ENCODE results near the gene EGR2.

Gene EGR2

DNA sequence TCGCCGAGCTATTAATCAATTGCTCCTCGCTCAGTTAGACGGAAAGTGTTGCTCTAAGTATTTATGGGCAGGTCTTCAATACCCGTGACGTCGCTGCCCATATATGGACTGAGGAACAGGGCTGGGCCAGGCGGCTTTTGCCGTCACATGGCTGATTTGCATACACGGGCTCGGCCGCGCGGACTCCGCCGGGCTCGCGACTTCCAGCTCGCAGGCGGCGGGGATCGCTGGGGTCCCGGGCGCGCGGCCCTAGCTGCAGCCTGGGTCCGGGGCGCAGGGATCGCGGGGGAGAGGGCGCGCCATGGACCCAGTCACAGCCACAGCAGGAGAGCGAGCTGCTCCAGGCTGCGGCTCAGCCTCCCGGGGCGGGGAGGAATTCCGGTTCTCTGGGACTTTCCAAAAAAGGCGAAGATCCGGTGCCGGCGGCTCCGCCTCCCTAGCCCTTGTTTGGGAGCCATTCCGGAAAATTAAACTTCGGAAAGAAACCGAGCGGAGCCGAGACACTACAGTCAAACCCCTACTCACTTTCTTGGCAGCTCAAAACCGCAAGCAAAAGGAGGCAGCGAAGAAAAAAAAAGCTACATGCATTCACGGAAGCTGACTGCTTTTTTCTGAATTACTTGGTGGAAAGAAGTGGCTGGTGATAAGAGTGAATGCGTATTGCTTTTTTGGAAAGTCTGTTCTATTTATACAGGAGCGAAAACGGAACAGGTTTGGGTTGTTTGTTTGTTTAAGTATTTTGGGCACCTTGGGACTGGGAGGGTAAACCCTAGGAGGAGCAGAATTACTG is at the start of gene EGR2:
Gene EGR2 (minus strand): TSS at position 36 of the 790 bp plus-strand sequence. CDS start 337 bp downstream, outside the sequence.
- peak; percentile 77 for DNase-seq

DNA sequence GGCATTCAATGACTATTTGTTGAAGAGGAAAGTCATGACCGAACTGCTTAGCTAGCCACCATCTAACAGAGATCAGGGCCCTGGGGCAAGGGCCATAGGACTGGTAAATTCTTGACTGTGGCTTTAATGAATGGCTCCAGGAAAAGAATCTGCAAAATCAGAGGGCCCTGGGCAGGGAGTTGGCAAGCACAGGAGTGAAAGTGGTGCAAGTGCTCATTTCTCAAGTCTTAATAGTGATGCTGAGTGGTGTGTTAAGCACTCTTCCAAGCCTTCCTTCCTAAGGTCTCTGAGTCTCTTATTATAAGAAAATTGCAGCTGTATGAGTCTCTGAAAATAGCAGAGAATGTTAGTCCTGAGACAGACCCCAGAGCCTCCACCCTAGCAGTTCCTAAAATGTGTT is 46.3 kb upstream of the EGR2 start:
- DNase-seq, result no peak

DNA sequence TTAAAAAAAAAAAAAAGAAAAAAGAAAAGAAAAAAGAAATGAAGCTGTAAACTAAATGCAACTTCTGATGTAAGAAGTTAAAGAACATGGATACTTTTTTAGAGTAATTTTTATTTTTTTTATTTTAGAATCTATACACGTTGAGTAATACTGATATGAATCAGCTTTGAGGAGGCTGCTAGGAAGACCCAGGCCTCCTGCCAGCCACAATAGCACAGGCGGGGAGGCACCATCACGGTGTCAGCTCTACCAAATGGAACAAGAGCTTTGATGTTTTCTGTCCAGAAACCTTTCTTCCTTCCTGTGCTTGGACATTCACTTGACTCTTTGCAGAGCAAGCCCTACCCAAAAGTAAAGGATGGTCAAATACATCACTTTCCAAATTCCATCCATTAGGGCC is 45.3 kb upstream of the EGR2 start:
- DNase-seq, result no peak

DNA sequence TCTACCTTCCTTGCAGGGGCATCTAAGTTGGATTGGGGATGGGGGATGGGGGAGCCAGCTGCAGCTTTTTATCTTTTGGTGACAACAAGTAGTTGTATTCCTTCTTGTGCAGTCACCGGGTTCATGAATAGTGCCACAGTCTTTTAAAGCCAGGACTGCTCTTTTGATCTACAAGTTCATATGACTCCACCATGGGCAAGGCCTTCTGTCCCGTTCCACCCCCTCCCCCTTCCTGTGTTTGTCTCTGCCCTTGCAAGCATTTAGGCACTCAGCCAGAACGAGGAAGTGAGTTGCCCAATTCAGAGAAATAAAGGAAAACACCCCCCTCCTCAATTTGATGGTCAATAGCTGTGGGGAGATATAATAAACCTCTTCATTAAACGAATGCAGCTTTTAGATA is 44.8 kb upstream of the EGR2 start:
- DNase-seq, result no peak

DNA sequence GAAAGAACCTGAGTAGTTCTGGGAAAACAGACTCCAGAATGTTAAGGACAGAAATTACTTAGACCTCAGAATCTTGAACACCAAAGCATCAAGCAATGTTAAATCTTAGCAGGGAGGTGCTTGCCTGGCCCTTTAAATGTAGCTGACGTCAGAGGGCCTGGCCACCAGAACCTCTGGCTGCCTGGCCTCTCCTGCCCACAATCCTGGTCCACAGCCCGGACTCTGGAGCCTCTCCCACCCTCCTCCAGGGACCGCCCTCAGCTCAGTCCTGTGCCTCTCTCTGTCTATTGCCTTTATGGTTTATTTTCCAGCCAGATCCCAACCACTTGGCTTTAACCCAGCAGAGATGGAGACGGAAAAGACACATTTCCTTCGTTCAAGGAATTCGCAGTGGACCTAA is 42.2 kb upstream of the EGR2 start:
- no peak for DNase-seq

DNA sequence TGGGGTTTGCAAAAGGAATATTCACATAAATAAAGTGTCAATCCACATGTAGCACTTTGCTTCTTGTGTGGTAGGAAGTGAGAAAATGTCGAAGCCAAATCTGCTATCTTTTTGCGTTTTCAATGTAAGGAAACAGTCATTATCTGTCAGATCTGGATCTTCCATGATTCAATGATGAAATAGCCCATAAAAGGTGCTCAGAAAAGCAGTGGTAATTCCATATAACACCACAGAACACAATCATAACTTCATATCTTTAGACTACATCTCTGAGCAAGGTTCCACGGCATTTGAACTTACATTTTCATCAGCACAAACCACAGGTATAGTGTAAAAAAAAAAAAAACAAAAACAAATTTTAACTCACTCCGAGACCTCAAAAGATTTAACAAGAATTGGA is 39.9 kb upstream of the EGR2 start:
- DNase-seq, result no peak

DNA sequence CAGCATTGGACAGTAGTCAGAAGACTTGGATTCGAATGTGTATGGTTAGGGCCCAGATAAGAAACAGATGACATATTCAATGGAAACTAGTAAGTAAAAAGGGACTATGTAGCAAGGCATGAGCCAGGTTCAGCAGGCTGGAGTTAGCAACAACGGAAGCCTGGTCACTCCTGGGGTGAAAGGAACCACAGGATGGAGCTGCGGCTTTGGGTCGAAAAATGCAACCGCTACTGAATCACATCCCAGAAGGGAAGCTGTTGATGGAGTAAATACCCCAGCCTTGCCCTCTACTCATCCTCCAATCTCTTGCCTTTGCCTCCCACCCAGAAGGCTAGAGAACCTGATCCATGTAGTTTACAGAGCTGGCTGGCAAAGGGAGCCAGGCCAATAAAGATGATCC is 37.5 kb upstream of the EGR2 start:
- no peak for DNase-seq

DNA sequence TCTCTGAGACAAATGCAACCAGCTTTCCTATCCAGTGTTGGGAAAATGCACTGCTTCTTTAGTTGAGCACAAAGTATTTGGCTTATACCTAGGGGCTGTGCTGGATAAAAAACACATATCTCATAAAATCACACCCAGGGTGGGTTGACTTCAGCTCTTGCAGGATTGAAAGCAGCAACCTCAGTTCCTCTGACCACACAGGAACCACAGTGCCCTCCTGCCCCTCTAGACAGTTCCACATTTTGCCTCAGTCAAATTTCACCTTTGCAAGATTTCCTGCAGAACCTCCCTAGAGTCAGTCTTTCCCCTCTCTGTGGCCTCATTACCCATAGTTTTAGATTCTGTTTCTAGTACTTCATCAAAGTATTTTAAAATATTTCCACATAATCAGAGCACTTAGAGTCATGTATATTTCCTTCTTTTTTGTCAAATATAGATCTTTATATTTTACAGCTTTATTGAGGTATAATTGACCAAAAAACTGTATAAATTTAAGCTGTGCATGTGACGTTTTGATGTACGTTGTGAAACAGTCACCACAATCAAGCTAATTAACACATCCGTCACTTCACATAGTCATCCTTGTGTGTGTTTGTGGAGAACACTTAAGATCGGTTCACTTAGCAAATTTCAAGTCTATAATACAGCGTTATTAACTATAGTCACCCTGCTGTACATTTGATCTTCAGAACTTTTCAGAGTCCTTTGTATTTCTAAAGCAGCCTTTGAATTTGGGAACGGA is 37.0 kb upstream of the EGR2 start:
- no peak for DNase-seq

DNA sequence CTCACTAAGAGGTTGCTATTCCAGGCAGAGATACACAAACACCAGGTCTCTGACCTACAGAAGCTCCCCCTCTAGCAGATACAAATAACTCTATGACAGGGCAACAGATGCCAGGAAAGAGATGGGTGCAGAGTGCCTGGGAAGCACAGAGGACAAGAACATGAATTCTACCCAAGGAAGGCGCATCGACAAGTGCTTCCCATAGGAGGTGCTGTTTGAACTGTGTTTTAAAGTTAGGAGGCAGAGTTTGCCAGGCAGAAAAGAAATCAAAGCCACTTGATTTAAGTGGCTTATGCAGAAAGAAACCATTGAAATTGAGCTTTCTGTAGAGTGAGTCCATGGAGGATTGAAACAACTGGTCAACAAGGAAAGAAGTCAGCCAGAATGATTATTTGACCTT is 35.3 kb upstream of the EGR2 start:
- no peak for DNase-seq

DNA sequence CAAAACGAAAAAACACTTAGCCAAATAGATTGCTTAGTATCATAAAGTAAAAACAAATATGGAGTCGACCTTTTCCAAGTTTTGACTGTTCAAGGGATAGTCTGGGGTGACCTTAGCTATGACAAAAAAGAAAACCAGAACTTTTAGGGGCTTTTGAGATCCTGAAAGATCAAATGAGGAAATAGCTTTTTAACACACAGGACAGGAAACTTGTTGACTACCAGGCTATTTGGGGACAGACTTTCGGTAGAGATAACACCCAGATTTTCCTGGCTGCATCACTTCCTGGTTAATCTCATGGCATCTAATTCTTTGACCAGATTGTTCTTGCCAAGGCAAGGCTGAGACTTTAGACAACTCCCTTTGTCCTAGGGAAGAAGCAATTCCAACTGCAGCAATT is 34.5 kb upstream of the EGR2 start:
- DNase-seq, result no peak

DNA sequence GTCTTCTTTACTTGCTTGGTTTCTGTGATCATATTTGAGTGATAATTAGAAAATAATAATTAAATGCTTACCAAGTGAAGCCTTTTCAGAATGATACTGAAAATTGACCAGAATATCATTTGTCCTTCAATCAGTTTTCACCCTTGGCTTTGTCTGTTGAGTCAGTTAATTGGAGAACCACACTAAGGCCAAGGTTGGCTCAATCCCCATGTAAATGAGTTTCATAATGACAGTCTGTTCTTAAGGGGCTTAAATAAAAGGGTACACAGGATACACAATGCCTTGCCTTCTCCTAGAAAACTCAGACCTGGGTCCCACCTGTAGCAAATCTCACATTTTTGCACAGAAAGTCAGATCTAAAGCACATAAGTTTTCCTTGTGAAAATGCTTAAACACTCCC is 31.3 kb upstream of the EGR2 start:
- no peak for DNase-seq

DNA sequence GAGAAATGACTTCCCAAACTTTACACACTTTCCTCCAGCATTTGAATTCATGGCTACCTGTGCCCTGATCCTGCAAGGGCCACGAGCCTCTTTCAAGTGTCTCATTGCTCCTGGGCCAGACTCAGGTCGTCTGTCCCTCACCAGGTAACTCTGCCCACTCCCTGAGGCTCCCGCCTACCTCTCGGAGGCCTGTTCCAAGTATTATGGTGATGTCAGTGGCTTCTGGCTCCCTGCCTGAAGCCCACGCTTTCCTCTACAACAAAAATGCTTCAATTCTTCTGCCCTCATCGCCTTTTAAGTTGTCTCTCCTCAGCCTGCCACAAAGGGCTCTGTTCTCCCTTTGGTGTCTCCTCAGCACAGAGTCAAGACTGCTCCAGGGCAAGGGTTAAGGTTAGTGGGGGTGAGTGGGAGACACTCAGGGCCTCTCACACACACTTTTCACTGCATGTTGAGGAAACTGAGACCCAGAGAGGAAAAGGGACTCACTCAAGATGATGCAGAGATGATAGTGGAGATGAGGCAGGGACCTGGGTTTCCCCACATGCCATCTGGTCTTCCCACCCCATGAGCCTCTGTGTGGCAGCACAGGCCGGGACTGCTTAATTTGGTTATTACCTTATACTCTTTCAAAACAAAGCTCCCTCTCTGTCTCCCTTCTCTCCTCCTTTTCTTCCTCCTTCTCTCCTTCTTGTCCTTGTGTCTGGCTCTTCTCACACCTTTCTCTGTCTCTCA is 28.3 kb upstream of the EGR2 start:
- no peak for DNase-seq

DNA sequence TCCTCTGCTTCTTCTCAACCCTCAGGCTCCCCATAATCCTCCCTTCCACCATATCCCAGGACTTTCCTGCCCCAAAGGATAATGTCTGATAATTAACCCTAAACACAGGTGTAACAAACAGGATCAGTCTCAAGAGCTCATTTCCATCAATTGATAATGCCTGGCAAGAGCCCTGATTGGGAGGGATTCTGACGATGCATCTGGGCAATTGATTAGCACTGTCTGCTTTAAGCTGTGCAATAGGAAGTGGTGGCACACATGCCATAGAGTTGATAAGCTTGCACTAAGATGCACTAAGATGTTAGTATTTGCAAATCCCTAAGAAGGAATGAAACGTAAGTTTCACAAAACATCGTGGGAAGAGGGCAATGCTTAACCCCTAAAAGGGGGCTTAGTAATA is 27.4 kb upstream of the EGR2 start:
- DNase-seq, result no peak

DNA sequence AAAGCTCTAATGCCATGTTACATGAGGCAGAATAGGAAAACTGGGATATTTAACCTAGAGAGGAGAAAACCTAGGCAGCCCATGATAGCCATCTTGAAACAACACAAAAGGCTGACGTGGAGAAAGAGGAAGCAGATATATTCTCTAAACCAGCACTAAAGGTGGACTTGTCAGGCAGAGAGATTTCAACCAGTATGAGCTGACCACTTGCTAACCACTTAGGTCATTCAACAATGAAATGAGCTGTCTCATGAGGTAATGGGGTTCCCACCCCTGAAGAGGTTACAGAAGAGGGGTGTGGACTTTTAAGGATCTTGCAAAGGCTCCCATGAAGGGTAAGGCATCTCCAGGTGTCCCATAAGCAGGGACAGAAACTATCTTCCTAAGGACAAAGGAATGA is 26.8 kb upstream of the EGR2 start:
- no peak for DNase-seq

DNA sequence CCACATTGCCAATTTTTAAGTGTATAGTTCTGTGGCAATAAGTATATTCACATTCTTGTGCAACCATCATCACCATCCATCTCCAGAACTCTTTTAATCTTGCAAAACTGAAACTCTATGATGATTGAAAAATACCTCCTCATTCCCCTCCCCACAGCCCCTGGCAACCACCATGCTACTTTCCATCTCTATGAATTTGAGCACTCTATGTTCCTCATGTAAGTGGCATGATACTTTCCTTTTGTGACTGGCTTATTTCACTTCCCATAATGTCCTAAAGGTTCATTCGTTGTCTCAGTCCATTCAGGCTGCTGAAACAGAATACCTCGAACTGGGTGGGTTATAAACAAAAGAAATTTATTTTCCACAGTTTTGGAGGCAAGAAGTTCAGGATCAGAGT is 23.4 kb upstream of the EGR2 start:
- DNase-seq, result no peak

DNA sequence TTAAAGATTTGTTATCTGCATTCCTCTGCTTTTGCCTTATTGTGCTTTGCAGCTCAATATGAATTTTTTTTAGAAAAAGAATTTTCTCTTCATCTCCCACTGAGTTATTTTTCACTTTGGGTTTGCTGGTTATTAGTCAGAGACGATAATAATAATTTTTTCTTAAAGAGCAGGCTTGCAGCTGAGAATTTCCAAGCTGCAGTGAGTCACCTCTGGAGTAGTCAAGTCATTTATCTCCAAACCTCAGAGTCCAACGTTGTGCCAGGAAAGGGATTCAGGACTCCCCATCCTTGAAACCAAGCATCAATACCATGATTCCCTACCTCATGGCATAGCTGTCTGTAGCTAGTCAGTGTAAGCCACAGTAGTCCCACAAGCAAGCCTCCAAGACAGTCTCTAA is 15.2 kb upstream of the EGR2 start:
- DNase-seq, result no peak

DNA sequence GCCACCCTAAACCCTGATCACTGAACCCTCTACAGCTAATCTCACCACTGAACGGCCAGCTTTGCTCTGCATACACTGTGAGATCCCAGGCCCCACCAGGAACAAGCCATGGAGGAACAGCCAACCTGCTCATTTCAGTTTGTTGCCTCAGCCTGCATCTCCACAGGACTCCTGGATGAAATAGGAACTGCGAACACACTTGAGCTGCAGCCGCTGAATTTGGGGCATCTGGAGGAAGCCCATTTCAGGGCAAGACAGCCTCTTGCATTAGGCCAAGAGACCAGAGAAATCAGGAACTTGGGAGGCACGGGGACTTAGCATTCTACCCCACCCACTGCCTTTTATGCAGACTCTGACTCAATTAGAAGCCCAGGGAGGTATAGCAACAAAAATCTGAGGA is 14.5 kb upstream of the EGR2 start:
- no peak for DNase-seq

DNA sequence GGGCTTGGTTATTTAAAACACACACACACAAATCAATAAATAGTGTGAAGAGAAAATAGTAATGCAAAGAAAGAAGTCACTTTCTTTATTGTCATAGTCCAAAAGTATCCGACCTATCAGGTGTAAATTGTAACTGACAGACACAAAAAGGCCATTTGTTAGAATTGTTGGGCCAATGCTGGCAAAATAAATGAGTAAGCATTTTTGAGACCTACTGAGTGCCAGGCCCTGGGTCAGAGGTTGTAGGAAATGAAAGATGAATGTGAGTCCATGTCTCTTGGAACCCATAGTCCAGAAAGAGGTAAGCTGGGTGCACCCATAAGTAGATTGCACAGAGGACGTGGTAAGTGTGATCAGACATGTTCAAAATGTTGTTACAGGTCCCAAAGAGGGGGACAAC is 13.5 kb upstream of the EGR2 start:
- no peak for DNase-seq

DNA sequence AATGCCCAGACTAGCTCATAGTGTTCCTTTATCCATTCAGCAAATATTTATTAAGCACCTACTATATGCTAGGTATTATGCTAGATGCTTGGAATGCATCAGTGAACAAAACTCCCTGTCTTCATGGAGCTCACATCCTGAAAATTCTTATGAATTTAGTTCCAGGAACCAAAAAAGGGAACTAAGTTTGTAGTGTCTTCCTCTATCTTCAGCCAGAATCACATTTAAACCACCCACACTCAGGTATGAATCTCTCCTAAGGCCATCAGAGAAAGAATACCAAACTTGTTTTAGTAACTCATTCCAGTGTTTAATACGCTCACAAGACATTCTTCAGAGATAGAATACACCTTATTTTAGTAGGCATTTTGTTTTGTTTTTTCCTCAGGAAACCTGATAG is 10.1 kb upstream of the EGR2 start:
- DNase-seq, result no peak

DNA sequence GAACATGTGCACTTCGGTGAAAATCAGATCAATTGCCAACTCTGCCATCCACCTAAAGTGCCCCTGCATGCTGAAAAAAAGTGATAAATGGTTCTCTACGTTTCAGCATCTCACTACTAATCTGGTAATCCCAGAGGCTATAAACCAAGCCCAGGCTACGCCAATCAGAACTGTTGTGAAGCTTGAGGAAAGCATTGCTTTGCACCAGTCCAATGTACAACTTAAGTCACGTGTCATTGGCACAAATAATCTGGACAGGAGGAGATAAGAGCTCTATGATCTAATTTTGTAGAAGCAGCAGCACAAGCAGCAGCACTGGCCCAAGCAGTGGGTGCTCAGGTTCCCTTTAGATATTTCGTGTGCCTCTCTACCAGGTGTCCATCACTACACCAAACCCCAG is 4.4 kb upstream of the EGR2 start:
- no peak for DNase-seq

DNA sequence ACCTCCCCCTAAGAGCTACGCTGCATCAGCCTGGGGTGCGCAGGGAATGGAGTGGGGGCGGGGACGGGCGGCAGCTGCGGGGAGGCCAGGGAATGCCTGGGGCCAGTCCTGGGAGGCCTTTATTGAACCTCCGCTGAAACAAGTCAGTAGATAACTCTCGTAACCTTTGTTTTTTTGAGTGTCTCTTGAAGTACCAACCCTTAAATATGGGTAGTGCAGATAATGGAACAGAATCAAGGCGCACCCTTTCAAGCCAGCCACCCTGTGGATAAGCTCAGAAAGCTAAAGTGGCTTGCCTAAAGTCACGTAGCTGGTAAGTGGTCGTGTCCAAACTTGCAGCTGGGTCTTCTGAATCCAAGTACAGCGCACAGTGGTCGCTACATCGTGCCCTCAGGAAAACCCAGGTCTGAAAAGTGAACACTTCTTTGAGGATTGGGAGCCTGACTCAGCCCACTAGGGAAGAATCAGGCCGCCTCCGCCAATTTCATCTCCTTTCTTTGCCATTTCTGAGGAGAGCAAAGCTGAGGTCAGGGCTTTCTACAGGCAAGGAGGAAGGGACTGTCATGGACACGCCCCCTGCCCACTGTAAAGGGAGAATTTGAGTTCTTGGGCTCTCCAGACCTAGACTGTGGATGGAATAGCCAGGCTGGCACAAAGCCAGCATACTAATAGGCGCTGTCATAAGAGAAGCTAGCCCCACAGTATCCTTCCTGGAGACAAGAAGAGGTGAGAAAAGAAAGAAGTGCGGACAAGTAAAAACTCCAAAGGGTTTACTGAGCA is 3.2 kb upstream of the EGR2 start:
- peak; percentile 1 for DNase-seq

DNA sequence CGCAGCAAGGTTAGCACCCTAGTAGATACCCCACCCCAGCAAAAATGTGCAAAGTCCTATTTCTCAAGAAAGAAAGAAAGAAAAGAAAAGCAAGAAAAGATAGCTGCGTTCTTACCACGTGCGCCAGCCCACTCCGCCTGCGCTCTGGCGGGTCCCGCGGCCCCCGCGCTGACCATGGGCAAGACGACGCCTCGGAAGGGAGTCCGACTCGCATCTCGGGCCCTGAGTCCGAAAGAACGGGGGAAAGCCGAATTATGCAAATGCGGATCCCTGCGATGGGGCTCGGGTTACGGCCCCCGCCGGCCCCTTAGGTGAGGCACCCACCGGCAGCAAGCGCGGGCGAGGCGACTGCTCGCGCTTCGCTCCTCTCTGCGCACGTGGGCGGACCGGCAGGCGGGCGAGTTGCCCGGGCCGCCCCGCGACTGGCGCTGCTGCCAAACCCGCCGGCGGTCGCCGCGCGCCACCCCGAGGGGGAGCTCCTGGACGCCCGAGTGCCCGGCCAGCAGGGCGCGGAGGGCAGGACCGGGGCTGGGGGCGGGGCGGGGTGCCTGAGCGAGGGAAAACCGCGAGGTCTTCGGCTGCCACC is 2.4 kb upstream of the EGR2 start:
- DNase-seq, result no peak

Data from NCI-H2171 treated with DMSO at 0.1 percent for 48 hours (cell line).